Effector memory CD4-positive, alpha-beta T cell (primary cell): ENCODE measurements around the gene PHF10.

Experiments
- DNase-seq, 3 donors: peaks; one replicate each; pipeline ENCODE4 v3.0.0-alpha.2; 2020
- H3K27ac ChIP-seq: 2 replicates; pipeline ENCODE4 v1.7.0; 2013; ENCODE audit warnings: mild to moderate bottlenecking, low read length, moderate library complexity; ENCODE audit not compliant: insufficient read depth, poor library complexity, severe bottlenecking
- H3K27me3 ChIP-seq: replicated peaks from 2 replicates; pipeline ENCODE4 v1.7.0; 2013; ENCODE audit warnings: mild to moderate bottlenecking, low read length; ENCODE audit not compliant: insufficient read depth, control insufficient read depth, poor library complexity, severe bottlenecking
- H3K36me3 ChIP-seq: 2 replicates; pipeline ENCODE4 v1.7.0; 2013; ENCODE audit warnings: mild to moderate bottlenecking, low read length, moderate library complexity; ENCODE audit not compliant: control insufficient read depth, insufficient read depth
- H3K4me1 ChIP-seq: 2 replicates; pipeline ENCODE4 v1.7.0; 2013; ENCODE audit warnings: low read length, mild to moderate bottlenecking; ENCODE audit not compliant: control insufficient read depth, insufficient read depth, poor library complexity, severe bottlenecking
- H3K4me3 ChIP-seq: 2 replicates; pipeline ENCODE4 v1.7.0; 2013; ENCODE audit warnings: low read length, low read depth, mild to moderate bottlenecking; ENCODE audit not compliant: insufficient read depth, poor library complexity, severe bottlenecking
- H3K9me3 ChIP-seq: 2 replicates; pipeline ENCODE4 v1.7.0; 2013; ENCODE audit warnings: mild to moderate bottlenecking, low read length, moderate library complexity; ENCODE audit not compliant: control insufficient read depth

PHF10 gene

DNA sequence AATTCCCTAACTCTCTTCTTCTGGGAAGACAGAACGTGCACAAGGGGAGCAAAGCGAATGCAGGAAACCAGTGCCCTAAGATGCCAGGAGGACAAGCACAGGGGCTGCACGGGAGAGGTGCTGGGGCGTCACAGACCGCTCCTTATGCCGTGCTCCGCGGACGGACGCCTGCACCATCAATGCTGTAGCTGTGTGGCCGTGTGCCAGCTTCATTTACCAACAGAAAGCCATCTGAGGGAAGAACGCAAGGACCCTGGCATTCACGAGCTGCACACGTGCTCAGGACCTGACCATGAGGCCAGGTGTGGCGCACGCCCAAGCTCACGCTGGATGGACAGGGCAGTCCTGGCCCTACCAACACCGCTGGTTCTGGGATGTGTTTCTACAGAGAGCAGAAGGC, 57.9 kb downstream of the PHF10 start:
- Histone ChIP-seq H3K4me3 (no peak overlapping the region), H3K27me3 (no peaks in the 10 kb centered on the region), H3K9me3 (no peaks in the 10 kb centered on the region), H3K36me3 (peaks cover 6% of the 10 kb centered on the region), H3K4me1 (no peaks in the 10 kb centered on the region), H3K27ac (no peak overlapping the region)
- no peak for DNase-seq

DNA sequence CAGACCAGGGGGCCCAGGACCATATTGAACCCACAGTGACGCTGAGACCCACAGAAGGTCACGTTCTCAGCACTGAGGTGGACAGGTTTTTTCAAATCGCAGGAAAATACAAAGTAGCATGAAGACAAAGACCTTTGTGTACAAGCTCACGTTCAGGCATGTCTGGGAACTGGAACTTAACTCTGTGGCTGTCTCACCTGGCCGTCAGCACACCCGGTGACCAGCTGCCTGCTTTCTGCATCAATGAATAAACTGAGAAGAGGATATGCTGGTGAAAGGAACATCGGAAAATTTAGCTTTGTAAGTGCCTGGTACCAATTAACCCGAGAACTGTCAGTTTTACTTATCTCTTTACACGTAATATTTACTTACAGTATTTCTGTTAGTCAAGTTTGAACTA, 59.0 kb downstream of the PHF10 start:
- Histone ChIP-seq H3K4me3 (no peak overlapping the region), H3K36me3 (peaks cover 6% of the 10 kb centered on the region)

DNA sequence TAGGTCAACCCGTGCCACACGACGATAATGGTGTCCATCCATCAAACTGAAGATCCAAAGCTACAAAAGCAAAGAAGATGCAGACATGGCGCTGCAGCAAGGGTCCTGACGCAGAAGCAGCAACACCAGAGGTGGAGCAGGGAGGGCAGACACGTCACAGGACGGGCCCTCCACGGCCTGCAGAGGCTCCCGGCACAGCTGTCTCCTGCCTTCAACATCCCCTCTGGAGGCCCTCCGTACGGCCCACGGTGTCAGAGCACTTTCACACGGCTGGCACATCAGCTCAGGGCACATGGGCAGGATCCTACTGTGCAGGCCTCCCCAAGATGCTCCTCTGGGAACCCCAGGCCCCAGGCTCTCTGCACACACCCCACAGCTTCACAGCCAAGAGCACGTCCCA, 60.1 kb downstream of the PHF10 start:
- H3K27ac ChIP-seq, result no peak overlapping the region
- no peaks in the 10 kb centered on the region for H3K9me3 ChIP-seq
- H3K4me3 ChIP-seq, result no peak overlapping the region
- H3K36me3 ChIP-seq, result peaks cover 6% of the 10 kb centered on the region
- no peaks in the 10 kb centered on the region for H3K4me1 ChIP-seq
- no peaks in the 10 kb centered on the region for H3K27me3 ChIP-seq
- no peak for DNase-seq

More for the DNA sequence above, 59.0 kb downstream of the PHF10 start:
- H3K4me1 ChIP-seq, result no peaks in the 10 kb centered on the region
- H3K27ac ChIP-seq, result no peak overlapping the region
- no peak for DNase-seq
- no peaks in the 10 kb centered on the region for H3K9me3 ChIP-seq
- no peaks in the 10 kb centered on the region for H3K27me3 ChIP-seq

- H3K4me1 ChIP-seq, result no peaks in the 10 kb centered on the region
- H3K27ac ChIP-seq, result no peak overlapping the region
- H3K4me3 ChIP-seq, result no peak overlapping the region
- DNase-seq, result no peak
- no peaks in the 10 kb centered on the region for H3K9me3 ChIP-seq
- H3K27me3 ChIP-seq, result no peaks in the 10 kb centered on the region
- peaks cover 5% of the 10 kb centered on the region for H3K36me3 ChIP-seq
These were observed 60.8 kb downstream of the PHF10 start for GRCh38 chr6:169663468-169663867.

GRCh38 chr6:169661391-169661756, 62.9 kb downstream of the PHF10 start:
- Histone ChIP-seq H3K27me3 (no peaks in the 10 kb centered on the region), H3K9me3 (no peaks in the 10 kb centered on the region), H3K27ac (no peak overlapping the region), H3K4me3 (no peak overlapping the region), H3K4me1 (no peaks in the 10 kb centered on the region), H3K36me3 (no peaks in the 10 kb centered on the region)
- DNase-seq, result no peak

DNA sequence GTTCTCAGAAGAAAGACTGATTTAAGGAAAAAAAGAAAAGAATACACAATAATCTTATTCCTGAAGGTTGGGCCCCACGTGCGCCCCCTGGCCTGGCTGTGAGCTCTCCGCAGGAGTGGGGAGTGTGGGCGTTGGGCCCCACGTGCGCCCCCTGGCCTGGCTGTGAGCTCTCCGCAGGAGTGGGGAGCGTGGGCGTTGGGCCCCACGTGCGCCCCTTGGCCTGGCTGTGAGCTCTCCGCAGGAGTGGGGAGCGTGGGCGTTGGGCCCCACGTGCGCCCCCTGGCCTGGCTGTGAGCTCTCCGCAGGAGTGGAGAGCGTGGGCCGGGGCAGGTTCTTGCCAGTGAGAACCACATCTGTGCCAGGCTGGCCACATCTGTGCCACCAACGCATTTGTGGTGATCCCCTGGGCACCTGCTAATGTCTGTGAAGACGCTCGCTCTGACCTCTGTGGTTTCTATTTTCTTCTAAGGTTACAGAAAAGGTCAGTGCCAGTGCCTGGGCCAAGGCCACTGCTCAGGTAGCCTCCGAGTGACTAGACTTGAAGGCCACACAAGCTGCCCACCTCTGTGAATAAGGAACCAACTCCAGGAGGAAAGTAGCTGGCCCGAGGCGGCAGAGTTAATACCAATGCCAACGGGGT, 63.4 kb downstream of the PHF10 start:
- no peak overlapping the region for H3K27ac ChIP-seq
- H3K4me1 ChIP-seq, result no peaks in the 10 kb centered on the region
- no peaks in the 10 kb centered on the region for H3K9me3 ChIP-seq
- no peaks in the 10 kb centered on the region for H3K36me3 ChIP-seq
- no peak for DNase-seq
- no peak overlapping the region for H3K4me3 ChIP-seq
- H3K27me3 ChIP-seq, result no peaks in the 10 kb centered on the region

GRCh38 chr6:169659820-169660610, 64.3 kb downstream of the PHF10 start:
- Histone ChIP-seq H3K4me1 (no peaks in the 10 kb centered on the region), H3K27ac (no peak overlapping the region), H3K27me3 (no peaks in the 10 kb centered on the region), H3K36me3 (no peaks in the 10 kb centered on the region), H3K4me3 (no peak overlapping the region), H3K9me3 (no peaks in the 10 kb centered on the region)
- no peak for DNase-seq

GRCh38 chr6:169657284-169657610, 67.1 kb downstream of the PHF10 start:
- H3K9me3 ChIP-seq, result no peaks in the 10 kb centered on the region
- no peak for DNase-seq

GRCh38 chr6:169656546-169657283, 67.6 kb downstream of the PHF10 start:
- Histone ChIP-seq H3K36me3 (no peaks in the 10 kb centered on the region), H3K27me3 (no peaks in the 10 kb centered on the region), H3K27ac (no peak overlapping the region), H3K4me1 (no peaks in the 10 kb centered on the region), H3K9me3 (no peaks in the 10 kb centered on the region), H3K4me3 (no peak overlapping the region)
- DNase-seq, result no peak

More at GRCh38 chr6:169657284-169657610, 67.1 kb downstream of the PHF10 start:
- no peaks in the 10 kb centered on the region for H3K27me3 ChIP-seq
- no peaks in the 10 kb centered on the region for H3K4me1 ChIP-seq
- H3K36me3 ChIP-seq, result no peaks in the 10 kb centered on the region
- no peak overlapping the region for H3K4me3 ChIP-seq
- H3K27ac ChIP-seq, result no peak overlapping the region
